ENCODE results near the gene GHITM.
A peak's percentile ranks its signal among the peaks of the same experiment; 100 is the strongest.
"Not testable (repeated sequence)": the region's sequence is repeated elsewhere in the genome, so short reads cannot be mapped to it uniquely, and the experiment has no call there.

GHITM gene

GRCh38 chr10:84147347-84147746 is 8.0 kb downstream of the GHITM start:
- FAIRE-seq, result no peak
- no peak for DNase-seq (ENCODE audit: insufficient read length, low spot score)

GRCh38 chr10:84148006-84148597 is 8.8 kb downstream of the GHITM start:
- FAIRE-seq, result not testable (repeated sequence)
- peak; percentile 11 for DNase-seq (ENCODE audit: insufficient read length, low spot score)

- DNase-seq (ENCODE audit: insufficient read length, low spot score), result no peak
- FAIRE-seq, result no peak
These were observed 10.5 kb downstream of the GHITM start for GRCh38 chr10:84149854-84150253.

GRCh38 chr10:84152769-84153168 is 13.5 kb downstream of the GHITM start:
- no peak for DNase-seq (ENCODE audit: insufficient read length, low spot score)
- no peak for FAIRE-seq

DNA sequence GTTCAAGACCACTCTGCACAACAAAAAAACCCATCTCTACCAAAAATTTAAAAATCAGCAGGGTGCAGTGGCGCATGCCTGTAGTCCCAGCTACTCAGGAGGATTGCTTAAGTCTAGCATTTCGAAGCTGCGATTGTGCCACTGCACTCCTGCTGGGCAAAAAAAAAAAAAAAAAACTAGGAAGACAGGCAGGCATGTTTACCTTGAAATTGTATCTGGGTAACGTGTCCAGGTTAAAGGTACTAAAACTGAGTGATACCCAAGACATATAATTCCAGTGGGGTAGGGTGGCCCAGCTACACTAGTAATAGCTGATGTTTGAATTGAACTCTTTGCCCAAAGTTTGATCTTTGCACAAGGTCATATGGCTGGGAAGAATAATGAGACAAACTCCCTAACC is 16.2 kb downstream of the GHITM start:
- FAIRE-seq, result no peak
- no peak for DNase-seq (ENCODE audit: insufficient read length, low spot score)

GRCh38 chr10:84156009-84156408 is 16.7 kb downstream of the GHITM start:
- DNase-seq (ENCODE audit: insufficient read length, low spot score) (no peak), FAIRE-seq (no peak)

DNA sequence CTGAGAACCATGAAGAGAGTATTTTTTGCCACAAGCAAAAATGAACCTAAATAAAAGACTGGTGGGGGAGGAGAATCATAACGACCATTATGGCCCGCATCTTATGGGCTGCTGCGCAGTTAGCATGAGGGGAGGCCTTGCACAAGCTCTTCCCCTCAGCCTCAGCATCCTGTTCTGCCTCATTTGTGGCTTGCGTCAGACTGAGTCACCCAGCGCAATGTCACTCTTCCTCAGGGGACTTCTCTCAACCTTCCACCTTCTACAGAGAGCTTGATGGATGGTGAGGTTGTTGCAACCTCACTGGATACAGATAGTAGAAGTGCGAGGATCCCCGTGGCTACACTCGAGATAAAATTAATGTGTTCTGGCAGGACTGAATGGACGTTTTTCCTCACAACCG is 17.5 kb downstream of the GHITM start:
- DNase-seq (ENCODE audit: insufficient read length, low spot score) (no peak), FAIRE-seq (no peak)

GRCh38 chr10:84158061-84158460 is 18.8 kb downstream of the GHITM start:
- DNase-seq (ENCODE audit: insufficient read length, low spot score), result no peak

GRCh38 chr10:84158550-84158949 is 19.2 kb downstream of the GHITM start:
- FAIRE-seq (no peak), DNase-seq (ENCODE audit: insufficient read length, low spot score) (no peak)

More at GRCh38 chr10:84158061-84158460, 18.8 kb downstream of the GHITM start:
- no peak for FAIRE-seq

GRCh38 chr10:84159076-84159685 is 19.9 kb downstream of the GHITM start:
- FAIRE-seq (no peak), DNase-seq (ENCODE audit: insufficient read length, low spot score) (no peak)

DNA sequence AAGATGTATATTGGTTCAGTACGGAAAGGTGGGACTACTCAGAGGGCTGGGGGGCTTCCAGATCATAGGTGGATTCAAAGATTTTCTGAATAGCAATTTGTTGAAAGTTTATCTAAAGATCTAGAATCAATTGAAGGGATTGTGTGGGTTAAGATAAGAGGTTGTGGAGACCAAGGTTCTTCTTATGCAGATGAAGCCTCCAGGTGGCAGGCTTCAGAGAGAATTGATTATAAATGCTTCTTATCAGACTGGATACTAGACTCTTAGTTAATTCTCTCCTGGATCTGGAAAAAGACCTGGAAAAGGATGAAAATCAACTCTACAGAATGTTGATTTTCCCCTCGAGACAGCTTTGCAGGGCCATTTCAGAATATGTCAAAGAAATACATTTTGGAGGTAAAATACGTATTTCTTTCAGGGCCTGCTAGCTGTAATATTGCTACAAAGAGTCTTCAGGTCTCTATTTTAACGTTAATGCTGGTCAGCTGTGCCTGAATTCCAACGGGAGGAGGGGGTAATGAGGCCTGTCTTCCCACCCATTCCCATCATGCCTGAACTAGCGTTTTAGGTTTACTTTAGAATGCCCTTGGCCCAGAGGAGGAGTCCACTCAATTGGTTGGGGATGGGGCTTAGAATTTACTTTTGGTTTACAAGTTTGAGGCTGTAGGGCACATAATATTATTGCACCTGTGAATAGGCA is 21.5 kb downstream of the GHITM start:
- DNase-seq (ENCODE audit: insufficient read length, low spot score) (no peak), FAIRE-seq (no peak)

DNA sequence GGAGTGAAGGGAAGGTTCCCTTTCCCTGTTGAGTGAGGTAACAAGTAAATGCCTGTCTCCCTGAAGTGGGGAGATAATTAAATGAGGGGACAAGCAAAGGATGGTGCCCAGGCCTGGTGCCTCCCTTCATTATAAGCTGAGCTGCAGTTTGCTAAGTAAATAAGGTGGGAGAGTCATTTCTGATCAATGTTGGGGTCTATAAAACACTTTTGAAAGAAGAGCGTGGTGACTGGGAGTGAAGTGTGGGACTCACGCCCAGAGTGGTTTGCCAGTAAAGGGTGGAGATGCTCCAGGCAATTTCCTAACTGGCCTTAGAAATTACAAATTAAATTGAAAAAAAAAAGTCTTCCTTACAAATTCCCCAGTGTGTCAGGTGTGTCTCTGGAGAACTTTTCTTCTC is 24.7 kb downstream of the GHITM start:
- FAIRE-seq (no peak), DNase-seq (ENCODE audit: insufficient read length, low spot score) (no peak)

- DNase-seq (ENCODE audit: insufficient read length, low spot score) (no peak), FAIRE-seq (no peak)
These were observed 25.1 kb downstream of the GHITM start for GRCh38 chr10:84164442-84164841.

- no peak for FAIRE-seq
- no peak for DNase-seq (ENCODE audit: insufficient read length, low spot score)
These were observed 27.4 kb downstream of the GHITM start for GRCh38 chr10:84166620-84167288.

- not testable (repeated sequence) for FAIRE-seq; DNase-seq (ENCODE audit: insufficient read length, low spot score)
These were observed 28.0 kb downstream of the GHITM start for GRCh38 chr10:84167289-84167653.

GRCh38 chr10:84168382-84168781 is 29.1 kb downstream of the GHITM start:
- not testable (repeated sequence) for DNase-seq (ENCODE audit: insufficient read length, low spot score); FAIRE-seq

DNA sequence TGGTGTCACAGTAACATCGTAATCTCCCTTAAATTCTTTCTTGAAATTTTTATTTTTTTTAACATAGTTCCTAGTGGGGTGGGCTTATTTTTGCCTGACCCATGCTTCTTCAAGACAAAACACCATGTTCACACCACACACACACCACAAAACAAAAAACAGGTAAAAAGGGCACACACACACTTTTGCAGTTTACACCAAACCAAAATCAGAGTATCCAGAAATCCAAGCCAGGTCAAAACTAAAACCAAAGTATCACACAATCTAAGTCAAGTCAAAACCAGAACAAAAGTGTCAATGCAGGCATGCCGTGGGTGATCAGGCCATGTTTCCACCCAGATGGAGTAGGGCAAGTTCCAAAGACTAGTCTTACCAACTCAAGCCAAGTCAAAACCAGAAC is 31.9 kb downstream of the GHITM start:
- FAIRE-seq, result not testable (repeated sequence)

DNA sequence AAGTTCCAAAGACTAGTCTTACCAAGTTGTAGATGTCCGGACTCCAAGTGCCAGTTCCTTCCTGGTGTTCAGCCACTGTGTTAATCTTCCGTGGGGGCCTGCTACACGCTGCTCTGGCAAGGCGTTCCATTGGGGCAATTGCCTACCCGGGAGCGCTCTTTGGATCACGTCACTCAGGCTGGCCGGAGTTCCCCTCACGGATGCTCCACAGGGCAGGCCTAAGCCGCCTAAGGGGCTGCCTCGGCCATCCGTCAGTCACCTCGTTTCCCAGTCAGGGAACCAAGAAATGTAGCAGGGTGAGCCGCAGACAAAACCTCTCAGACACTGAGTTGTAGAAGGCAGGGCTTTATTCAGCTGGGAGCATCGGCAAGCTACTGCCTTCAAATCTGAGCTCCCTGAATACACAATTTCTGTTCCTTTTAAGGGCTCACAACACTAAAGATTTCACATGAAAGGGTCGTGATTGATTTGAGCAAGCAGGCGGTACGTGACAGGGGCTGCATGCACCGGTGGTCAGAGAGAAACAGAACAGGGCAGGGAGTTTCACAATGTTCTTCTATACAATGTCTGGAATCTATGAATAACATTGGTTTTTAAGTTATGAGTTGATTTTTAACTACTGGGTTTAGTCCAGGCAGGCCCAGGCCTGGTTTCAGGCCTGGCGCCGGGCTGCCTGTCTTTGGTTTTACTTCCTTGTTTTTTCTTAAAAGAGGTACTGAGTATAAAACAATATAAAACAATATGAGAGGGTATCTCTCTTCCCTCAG is 32.6 kb downstream of the GHITM start:
- not testable (repeated sequence) for DNase-seq (ENCODE audit: insufficient read length, low spot score); FAIRE-seq

More for the DNA sequence above, 31.9 kb downstream of the GHITM start:
- DNase-seq (ENCODE audit: insufficient read length, low spot score), result not testable (repeated sequence)

GRCh38 chr10:84172467-84173356 is 33.4 kb downstream of the GHITM start:
- FAIRE-seq, result no peak
- no peak for DNase-seq (ENCODE audit: insufficient read length, low spot score)

DNA sequence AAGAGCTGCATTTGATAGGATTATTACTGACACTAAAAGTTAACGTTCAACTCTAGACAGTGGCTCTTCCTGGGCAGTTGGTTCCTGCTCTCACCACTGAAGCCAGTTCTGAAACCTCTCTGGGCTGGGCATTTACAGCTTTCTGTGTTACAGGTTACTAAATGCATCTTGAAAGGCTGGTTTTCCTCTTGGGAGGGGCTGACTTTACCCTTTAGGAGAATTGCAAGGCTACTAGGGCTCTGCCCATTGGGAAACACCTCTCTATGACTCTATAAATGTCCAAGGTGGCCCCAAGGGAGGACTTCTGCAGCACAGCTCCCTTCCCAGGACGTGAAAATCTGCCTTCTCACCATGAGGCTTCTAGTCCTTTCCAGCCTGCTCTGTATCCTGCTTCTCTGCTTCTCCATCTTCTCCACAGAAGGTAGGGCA is 34.2 kb downstream of the GHITM start, which contains the start of gene GPR15LG:
TSS of gene GPR15LG (plus strand) at position 301 of the 429 bp plus-strand sequence. CDS start at position 352, 51 bp downstream.
- FAIRE-seq (no peak), DNase-seq (ENCODE audit: insufficient read length, low spot score) (no peak)

All from HTR-8/SVneo (cell line).